GM19324 (cell line): ENCODE measurements around the gene MT1G.
A peak's percentile ranks its signal among the peaks of the same experiment; 100 is the strongest.

Experiments
- ATAC-seq: cut with Tn5 transposase; IDR thresholded peaks from one replicate; pipeline ENCODE4 v1.9.1; 2021; ENCODE audit warnings: mild to moderate bottlenecking, moderate library complexity; ENCODE audit not compliant: unreplicated experiment, low FRiP score

Gene MT1G

DNA sequence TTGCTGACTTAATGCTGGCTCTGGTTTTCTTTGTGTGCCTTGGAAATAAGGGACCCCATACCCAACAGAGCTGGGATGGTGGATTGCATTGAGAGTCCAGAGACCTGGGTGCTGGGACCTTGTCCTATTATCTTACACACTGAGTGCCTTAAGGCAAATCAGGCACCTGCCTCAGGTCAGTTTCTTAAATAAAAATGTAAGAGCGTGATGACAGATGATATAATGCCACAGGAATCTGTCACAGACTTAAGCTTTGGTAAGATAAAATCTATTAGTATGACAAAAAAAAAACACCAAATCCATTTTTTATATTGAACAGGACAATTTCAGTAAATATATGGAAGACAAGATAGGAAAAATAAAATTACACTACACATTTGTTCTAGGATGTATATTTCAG lies 27.8 kb downstream of the MT1G start:
- no peak for ATAC-seq

DNA sequence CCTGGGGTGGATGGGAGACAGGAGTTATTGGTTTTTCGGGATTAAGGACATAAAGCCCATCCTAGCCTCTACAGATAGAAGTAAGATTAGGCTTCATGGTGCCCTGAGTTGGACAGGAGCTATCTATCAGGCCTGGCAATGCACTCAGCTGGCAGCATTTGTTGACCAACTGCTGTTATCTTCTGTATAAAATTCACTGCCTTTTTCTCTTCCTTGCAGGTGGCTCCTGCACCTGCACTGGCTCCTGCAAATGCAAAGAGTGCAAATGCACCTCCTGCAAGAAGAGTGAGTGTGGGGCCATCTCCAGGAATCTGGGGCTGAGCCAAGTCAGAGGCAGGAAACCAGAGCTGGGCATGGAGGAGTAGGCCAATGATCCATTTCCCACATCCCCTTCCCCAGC lies 28.8 kb downstream of the MT1G start:
- ATAC-seq, result no peak

DNA sequence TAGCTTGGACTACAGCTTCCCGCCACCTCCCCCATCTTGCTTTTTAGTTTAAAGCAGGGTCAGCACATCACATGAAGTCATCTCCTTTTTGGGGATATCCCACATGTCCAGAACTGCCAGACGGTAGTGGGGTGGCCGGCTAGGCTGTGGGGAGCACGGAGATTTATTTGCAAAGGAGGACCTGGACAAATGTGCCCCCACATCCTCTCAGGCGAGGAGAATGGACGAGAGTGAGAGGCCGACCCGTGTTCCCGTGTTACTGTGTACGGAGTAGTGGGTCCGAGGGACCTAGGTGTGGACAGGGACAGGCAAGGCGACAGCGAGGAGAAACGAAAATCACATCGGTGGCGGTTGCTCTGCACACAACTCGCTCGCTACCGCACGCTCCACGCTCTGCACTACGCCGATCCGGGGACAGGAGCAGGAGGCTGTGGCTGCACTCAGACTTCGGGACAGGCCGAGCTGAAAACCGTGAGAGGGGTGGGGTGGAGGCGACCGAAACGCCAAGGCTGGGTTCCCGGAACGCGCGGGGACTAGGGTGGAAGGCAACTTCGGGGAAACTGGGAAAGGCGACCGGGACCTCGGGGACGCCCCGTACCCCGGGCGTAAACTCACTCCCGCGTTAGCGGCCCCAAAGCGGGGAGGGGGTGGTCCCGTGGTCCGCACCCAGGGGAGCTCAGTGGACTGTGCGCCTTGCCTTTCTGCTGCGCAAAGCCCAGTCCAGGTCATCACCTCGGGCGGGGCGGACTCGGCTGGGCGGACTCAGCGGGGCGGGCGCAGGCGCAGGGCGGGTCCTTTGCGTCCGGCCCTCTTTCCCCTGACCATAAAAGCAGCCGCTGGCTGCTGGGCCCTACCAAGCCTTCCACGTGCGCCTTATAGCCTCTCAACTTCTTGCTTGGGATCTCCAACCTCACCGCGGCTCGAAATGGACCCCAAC lies 29.8 kb downstream of the MT1G start, which contains the start of gene MT1A:
Gene MT1A, plus strand, starts transcription at position 853 of the 937 bp plus-strand sequence. Its CDS starts 73 bp downstream, at position 926.
- ATAC-seq, result no peak

DNA sequence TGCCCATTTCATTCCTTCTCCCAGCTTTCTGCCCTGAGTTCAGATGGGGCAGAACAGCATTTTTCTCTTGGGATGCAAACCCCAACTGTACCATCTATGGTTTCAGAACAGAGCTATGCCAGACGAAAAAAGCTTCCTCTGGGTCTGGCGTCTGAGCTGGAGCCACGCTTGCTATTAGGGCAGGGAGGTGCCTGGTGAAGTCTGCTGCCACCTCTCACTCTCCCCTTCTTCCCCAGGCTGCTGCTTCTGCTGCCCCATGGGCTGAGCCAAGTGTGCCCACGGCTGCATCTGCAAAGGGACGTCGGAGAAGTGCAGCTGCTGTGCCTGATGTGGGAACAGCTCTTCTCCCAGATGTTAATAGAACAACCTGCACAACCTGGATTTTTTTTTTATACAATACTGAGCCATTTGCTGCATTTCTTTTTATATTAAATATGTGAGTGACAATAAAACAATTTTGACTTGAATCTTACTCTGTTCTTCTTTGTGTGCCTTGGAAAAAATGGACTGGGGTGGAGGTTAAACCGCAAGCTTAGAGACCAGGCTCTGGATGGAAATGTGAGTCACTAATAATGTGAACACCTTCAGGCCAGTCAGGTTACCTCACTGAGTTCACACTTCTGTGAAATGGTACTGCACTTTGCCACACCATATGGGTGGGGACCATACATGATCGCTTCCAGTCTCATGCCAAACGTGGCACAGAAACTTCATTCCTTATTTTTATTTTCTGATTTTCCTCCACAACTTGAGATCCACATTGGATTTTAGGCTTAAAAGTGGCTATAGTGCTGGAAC lies 31.1 kb downstream of the MT1G start:
- no peak for ATAC-seq

DNA sequence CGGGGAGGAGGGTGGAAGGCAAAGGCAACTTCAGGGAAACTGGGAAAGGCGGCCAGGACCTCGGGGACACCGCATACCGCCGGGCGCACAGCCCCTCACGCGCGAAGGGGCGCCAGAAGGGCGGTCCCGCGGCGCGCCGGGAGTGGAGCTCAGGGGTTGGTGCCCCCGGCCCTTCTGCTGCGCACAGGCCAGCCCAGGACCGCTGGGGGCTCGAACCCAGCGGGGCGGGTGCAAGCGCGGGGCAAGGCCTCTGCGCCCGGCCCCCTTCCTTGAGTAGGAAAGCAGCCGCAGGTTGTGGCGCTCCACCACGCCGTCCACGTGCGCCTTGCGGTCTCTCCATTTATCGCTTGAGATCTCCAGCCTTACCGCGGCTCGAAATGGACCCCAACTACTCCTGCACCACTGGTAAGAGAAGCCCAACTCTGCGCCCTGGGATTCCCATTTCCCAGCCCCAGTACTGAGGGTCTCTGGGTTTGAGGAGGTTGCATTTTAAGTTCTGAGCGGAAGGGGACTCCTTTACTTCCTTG lies 32.4 kb downstream of the MT1G start:
- ATAC-seq, result no peak

DNA sequence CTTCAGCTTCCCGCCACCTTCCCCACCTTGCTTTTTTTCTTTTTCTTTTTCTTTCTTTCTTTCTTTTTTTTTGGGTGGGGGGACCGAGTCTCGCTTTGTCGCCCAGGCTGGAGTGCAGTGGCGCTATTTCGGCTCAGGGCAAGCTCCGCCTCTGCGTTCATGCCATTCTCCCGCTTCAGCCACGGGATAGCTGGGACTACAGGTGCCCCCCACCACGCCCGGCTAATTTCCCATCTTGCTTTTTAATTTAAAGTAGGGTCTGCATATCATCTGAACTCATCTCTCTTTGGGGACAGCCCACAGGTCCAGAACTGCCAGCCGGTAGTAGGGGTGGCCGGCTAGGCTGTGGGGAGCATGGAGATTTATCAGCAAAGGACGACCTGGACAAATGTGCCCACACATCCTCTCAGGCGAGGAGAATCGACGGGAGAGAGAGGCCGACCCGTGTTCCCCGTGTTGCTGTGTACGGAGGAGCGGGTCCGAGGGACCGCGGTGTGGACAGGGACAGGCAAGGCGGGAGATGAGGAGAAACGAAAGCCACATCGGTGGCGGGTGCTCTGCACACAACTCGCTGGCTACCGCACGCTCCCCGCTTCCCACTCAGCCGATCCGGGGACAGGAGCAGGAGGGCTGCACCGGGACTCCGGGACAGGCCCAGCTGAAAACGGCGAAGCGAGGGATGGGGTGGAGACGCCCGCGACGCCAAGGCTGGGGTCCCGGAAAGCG lies 33.0 kb downstream of the MT1G start:
- ATAC-seq, result no peak

DNA sequence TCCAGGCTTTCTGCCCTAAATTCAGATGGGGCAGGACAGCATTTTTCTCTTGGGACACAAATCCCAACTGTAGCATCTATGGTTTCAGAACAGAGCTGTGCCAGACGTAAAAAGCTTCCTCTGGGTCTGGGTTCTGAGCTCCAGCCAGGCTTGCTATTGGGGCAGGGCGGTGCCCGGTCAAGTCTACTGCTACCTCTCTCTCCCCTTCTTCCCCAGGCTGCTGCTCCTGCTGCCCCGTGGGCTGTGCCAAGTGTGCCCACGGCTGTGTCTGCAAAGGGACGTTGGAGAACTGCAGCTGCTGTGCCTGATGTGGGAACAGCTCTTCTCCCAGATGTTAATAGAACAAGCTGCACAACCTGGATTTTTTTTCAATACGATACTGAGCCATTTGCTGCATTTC lies 34.3 kb downstream of the MT1G start:
- ATAC-seq, result no peak

DNA sequence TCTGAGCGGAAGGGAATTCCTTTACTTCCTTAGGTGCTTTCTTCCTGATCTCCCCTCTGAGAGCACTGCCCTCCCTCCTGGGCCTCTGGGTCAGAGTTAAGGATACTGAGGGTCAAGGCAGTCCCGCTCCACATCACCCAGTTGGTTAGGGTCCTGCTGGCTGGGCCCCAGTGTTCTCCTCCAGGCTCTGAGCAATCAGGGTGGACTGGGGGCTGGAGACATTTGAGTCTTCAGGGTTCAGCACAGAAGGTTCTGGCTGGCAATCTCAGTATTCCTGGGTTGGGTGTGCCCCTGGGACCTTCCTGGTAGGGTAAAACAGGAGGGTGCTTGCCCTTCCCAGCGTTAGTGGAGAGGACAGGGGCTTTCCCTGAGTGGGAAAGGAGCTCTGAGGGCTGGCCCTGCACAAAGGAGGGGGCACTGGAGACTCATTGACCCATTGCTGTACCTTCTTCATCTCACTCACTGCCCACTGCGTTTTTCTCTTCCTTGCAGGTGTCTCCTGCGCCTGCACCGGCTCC lies 35.0 kb downstream of the MT1G start:
- ATAC-seq, result no peak

DNA sequence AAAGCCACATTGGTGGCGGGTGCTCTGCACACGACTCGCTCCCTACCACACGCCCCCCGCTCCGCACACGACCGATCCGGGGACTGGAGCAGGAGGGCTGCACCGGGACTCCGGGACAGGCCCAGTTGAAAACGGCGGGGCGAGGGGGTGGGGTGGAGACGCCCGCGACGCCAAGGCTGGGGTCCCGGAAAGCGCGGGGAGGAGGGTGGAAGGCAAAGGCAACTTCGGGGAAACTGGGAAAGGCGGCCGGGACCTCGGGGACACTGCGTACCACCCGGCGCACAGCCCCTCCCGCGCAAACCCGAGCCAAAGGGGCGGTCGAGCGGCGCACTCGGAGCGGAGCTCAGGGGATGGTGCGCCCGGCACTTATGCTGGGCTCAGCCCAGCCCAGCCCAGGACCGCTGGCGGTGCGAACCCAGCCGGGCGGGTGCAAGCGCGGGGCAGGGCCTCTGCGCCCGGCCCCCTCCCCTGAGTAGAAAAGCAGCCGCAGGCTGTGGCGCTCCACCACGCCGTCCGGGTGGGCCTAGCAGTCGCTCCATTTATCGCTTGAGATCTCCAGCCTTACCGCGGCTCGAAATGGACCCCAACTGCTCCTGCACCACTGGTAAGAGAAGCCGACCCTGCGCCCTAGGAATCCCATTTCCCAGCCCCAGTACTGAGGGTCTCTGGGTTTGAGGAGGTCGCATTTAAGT lies 35.6 kb downstream of the MT1G start, which contains the start of gene MT1M:
Gene MT1M, plus strand, starts transcription at position 504 of the 692 bp plus-strand sequence. Its CDS starts 73 bp downstream, at position 577.
- no peak for ATAC-seq

DNA sequence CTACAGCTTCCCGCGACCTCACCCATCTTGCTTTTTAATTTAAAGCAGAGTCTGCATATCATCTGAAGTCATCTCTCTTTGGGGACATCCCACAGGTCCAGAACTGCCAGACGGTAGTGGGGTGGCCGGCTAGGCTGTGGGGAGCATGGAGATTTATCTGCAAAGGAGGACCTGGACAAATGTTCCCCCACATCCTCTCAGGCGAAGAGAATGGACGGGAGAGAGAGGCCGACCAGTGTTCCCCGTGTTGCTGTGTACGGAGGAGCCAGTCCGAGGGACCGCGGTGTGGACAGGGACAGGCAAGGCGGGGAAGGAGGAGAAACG lies 36.1 kb downstream of the MT1G start:
- ATAC-seq, result no peak

DNA sequence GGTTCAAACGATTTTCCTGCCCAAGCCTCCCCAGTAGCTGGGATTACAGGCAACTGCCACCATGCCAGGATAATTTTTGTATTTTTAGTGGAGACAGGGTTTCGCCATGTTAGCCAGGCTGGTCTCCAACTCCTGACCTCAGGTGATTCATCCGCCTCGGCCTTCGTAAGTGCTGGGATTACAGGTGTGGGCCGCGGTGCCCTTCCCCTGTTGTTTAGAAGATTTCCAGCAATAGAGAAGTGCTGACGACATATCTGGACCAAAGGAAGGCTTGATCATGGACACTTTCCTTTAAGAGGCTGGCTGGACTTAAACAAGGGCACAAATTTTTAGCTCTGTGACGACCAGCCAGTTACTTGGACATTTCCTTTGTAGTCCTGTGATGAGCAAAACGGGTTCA lies 36.7 kb downstream of the MT1G start:
- no peak for ATAC-seq

DNA sequence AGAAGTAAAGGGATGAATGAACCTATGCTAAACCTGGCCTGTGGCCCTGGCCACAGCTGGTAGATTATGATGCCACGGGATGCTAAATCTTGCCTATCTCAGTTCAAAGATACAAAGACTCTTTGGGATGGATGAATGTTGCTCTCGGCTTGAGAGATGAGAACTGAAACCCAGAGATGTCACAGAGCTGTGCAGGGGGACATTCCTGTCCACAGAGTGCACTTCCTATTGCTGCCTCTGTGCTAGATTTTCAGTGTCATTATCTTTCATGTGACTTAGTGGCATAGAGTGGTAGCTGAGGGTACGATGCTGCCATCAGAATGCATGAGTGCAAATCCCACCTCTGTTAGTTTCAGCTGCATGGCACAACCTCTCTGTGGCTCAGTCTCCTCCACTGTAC lies 37.7 kb downstream of the MT1G start:
- ATAC-seq, result peak; percentile 55

DNA sequence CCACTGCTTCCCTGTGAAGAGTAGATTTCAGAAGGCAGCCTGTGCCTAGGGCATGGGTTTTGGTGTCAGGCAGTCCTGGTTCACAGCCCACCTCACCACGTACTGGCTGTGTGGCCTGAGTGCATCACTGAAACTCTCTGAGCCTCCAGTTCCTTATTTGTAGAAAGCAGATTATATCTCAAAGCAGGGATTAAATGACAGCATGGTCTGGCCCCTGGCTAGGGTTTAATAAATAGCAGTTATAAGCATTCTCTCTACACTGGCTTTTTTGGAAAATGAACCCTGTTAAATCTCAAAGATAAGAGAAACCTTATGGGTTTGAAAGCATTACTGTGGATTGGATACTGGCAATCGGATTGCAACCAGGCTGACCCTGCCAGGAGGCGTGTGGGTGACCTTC lies 38.3 kb downstream of the MT1G start:
- ATAC-seq, result no peak

DNA sequence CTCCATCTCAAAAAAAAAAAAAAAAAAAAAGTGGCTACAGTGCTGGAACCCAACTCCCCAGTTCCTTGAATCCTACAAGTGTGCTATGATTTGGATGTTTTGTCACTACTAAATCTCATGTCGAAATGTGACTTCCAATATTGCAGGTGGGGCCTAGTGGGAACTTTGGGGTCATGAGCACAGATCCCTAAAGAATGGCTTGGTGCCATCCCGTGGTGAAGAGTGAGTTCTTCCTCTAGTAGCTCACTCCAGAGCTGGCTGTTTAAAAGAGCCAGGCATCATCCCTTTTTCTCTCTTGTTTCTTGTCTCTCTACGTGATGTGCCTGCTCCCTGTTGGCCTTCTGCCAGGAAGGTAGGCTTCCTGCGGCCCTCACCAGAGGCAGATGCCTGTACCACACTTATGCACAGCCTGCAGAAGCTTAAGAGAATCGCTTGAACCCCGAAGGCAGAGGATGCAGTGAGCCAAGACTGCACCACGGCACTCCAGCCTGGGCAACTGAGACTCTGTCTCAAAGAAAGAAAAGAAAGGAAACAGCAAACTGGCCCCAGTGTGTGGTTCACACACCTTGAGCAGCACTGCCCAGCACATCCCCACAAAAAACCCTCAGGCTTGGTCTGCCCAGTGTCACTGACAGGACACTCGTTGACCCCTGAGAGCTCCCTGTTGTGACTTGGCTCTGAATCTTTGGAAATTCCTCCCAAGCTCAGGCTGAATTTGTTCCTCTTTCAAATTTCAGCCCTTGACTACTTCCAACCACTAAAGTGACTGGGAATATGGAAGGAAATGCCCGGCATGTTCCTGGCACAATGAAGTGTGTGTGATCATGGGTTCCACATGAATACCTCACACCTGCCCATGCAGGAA lies 39.1 kb downstream of the MT1G start:
- ATAC-seq, result no peak

DNA sequence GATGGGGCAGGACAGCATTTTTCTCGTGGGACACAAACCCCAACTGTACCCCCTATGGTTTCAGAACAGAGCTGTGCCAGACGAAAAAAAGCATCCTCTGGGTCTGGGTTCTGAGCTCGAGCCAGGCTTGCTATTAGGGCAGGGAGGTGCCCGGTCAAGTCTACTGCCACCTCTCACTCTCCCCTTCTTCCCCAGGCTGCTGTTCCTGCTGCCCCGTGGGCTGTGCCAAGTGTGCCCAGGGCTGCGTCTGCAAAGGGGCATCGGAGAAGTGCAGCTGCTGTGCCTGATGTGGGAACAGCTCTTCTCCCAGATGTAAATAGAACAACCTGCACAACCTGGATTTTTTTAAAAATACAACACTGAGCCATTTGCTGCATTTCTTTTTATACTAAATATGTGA lies 41.2 kb downstream of the MT1G start:
- ATAC-seq, result no peak

DNA sequence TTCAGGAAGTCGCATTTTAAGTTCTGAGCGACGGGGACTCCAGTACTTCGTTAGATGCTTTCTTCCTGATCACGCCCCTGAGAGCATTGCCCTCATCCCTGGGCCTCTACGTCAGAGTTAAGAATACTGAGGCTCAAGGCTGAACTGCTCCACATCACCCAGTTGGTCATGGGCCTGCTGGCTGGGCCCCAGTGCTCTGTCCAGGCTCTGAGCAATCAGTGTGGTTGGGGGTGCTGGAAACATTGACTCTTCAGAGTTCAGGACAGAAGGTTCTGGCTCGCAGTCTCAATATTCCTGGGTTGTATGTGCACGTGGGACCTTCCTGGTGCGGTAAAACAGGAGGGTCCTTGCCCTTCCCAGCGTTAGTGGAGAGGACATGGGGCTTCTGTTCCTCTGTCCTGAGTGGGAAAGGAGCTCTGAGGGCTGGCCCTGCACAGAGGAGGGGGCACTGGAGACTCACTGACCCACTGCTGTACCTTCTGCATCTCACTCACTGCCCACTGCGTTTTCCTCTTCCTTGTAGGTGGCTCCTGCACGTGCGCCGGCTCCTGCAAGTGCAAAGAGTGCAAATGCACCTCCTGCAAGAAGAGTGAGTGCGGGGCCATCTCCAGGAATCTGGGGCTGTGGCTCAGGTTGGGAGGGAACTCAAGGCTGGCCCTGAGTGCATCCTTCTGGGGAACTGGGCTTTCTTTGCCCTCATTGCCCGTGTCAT lies 41.8 kb downstream of the MT1G start:
- ATAC-seq, result no peak

DNA sequence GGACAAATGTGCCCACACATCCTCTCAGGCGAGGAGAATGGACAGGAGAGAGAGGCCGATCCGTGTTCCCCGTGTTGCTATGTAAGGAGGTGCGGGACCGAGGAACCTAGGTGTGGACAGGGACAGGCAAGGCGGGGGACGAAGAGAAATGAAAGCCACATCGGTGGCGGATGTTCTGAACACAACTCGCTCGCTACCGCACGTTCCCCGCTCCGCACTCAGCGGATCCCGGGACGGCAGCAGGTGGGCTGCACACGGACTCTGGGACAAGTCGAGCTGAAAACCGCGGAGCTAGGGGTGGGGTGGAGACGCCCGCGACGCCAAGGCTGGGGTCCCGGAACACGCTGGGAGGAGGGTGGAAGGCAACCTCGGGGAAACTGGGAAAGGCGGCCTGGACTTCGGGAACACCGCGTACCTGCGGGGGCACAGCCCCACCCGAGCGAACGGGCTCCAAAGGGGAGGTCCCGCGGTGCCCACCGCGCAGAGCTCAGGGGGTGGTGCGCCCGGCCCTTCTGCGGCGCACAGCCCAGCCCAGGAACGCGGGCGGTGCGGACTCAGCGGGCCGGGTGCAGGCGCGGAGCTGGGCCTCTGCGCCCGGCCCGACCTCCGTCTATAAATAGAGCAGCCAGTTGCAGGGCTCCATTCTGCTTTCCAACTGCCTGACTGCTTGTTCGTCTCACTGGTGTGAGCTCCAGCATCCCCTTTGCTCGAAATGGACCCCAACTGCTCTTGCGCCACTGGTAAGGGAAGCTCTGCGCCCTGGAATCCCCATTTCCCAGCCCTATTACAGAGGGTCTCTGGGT lies 42.5 kb downstream of the MT1G start, which contains the start of gene MT1E:
Gene MT1E, plus strand, starts transcription at position 642 of the 803 bp plus-strand sequence. Its CDS starts 71 bp downstream, at position 713.
- no peak for ATAC-seq
